ENCODE results near the gene INPP5A.
"Not testable (repeated sequence)": the region's sequence is repeated elsewhere in the genome, so short reads cannot be mapped to it uniquely, and the experiment has no call there.

INPP5A gene

DNA sequence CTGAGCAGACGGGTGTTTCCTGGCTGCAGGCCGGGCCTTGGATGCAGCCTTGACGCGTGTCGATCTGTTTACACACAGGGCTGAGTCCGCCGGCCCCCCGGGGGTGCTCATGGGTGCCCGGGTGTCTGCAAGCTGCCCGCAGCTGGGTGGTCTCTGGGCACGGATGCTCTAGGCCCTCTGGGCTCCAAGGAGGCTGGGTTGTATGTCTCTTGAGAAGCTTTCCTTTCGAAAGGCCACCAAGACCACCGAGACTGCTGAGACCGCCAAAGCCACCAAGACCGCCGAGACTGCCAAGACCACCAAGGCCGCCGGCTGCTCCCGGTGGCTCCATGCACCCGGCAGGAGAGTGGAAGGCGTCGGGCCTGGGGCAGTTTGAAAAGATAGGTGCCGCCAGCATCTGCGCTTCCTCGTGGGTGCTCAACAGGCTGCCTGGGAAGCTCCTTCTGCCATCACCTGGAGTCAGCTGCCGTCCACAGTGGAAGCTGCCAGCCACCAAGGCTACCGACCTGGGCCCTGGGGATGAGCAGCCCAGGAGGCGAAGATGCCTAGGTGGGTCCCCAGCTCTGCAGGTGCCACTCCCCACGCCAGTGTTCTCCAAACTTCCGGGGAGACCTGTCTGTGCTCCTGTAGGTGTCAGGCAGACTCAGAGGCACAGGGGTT is 121.1 kb downstream of the INPP5A start:
- no peak for DNase-seq (ENCODE audit: low read depth)

DNA sequence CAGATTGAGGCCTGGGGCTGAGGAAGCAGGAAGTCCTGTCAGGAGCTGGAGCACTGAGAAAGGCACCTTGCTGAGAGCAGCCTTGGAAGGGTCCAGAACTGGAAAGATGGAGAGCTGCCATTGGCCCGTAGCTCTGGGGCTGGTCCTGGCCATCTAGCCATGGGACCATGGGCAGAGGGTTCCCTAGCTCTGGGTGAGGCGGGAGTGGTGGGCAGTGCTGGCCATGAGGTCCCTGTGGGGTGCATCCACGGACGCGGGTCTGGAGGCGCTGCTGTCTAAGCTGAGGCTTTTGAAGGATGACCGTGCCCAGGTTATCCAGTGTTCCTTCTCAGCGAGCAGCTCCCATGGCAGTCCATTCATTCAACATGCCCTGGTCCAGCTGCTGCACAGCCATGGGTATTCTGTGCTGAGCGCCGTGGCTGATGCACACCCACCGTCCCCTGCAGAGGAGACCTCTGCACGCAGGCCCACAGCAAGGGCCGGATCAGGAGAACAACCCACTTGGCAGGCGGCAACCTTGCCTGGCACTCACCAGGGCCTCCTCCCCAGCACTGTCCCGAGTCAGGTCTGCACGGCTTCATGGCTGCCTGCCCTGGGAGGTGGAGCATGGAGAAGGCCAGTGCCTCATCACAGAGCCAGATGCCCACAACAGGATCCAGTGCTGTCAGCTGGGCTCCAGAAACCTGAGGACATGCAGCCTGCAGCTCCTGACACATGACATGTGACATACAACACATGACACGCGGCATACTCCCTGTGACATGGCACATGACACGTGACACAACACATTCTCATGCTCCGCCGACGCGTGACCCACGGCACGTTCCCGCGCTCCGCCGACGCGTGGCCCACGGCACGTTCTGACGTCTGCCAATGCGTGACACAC is 121.9 kb downstream of the INPP5A start:
- DNase-seq (ENCODE audit: low read depth), result no peak

DNA sequence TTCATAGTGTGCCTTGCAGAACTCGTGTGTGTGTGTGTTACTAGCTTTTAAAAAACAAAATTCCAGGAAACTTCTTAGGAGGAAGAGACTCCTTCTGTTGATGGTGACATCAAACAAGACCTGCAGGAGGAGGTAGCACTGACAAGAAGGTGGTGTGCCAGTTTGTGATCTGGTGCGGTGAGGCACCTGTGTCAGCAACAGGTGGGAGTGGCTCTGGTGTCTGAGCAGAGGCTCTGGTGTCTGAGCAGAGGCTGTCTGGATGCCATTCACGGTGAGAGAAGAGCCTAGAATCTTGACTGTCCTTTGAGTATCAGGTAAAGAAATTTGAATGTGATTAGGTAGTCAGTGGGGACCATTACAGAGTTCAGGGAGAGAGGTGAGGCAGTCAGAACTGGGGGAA is 122.8 kb downstream of the INPP5A start:
- no peak for DNase-seq (ENCODE audit: low read depth)

DNA sequence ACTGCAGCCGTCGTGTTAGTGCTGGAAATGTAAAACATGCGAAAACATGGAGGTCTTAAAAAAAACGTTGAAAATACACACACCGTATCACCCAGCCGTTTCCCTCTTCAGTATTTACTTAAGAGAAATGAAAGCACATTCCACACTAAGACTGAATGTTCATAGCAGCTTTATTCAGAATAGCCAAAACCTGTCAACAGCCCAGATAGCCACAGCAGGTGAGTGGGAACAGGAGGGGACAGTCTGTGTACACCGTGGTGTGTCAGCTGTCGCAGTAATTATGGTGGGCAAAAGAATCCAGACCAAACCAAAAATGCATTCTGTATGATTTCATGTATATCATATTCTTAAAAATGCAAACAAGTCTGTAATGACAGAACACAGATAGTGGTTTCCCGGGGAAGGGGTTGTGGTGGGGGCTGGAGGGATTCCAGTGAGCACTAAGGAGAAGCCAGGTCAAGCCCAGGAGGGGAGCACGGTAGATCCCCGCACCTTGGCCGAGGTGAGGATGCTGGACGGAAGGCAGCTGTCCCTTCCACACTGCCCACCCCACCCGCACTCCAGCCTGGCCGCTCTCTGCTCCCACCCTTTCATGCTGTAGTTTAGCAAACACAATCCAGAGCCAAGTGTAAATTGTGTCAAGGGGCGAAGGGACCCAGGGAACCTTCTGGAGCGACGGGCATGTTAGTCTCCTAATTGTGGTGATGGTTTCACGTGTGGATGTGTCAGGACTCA is 124.8 kb downstream of the INPP5A start:
- DNase-seq (ENCODE audit: low read depth), result no peak

DNA sequence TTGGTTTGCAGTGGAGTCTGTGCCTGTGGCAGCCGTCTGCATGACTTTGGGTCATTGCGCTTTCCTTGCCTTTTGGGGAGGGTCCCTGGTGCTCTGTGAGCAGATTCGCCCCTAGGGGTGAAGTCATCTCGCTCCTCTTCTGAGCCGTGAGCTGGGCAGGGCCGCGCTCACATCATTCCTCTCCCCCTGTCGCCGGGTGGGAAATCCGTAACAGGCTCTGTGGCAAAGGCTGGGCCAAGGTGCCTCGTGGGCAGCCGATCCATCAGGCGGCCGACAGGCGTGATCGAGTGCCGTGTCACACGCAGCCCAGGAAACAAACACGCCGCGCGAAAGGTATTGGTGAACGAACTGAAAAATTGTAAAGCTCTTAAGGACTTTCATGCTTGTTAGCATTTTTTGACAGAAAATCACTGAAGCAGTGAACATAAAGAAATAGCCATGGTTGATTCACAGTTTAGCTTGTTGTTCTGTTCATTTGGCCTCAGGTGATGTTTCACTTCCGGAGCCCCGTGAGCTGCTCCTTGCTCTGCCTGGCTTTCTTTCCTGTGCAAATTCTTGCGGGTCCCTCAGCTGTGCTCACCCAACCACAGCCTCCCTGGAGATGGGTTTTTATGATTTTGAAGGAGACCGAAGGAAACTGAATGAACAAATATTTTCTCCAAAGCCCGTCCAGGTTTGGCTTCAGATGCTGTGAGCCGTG is 126.2 kb downstream of the INPP5A start:
- no peak for DNase-seq (ENCODE audit: low read depth)

DNA sequence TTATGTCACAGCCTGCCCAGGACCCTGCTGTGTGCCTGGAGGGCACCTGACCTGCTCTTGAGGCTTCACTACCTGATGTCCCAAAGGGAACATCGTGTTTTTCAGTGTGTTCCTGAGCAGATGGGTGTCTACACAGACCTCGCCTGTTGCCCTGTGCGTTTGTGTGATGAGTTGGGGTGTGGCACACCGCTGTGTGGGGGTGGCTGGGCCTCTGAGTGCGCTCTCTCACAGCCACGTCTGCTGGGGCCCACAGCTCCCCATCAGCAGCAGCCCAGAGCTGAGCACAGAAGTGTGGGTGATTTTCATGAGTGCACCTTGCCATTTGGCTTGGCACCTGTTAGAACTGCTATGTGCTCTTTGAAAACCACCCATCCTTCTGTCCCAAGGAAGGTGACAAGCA is 126.8 kb downstream of the INPP5A start:
- DNase-seq (ENCODE audit: low read depth), result no peak

DNA sequence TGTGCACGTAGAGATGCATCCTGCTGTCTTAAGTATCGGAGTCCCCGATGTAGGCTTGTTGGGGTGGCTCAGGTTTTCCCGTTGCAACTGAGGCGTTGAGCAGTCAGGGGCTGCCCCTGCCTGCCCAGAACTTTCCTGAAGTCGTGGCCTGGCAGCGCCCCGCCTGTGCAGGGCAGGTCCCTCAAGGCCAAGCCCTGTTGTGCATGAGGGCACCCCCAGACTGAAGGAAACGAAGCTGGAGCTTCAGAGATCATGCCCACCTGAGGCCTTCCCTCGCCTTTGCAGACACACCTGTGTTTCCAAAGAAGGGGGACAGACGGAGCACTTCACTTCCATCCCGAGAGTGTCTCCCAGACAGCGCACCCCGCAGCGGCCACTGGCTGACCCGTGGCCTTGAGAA is 127.3 kb downstream of the INPP5A start:
- DNase-seq (ENCODE audit: low read depth), result no peak

DNA sequence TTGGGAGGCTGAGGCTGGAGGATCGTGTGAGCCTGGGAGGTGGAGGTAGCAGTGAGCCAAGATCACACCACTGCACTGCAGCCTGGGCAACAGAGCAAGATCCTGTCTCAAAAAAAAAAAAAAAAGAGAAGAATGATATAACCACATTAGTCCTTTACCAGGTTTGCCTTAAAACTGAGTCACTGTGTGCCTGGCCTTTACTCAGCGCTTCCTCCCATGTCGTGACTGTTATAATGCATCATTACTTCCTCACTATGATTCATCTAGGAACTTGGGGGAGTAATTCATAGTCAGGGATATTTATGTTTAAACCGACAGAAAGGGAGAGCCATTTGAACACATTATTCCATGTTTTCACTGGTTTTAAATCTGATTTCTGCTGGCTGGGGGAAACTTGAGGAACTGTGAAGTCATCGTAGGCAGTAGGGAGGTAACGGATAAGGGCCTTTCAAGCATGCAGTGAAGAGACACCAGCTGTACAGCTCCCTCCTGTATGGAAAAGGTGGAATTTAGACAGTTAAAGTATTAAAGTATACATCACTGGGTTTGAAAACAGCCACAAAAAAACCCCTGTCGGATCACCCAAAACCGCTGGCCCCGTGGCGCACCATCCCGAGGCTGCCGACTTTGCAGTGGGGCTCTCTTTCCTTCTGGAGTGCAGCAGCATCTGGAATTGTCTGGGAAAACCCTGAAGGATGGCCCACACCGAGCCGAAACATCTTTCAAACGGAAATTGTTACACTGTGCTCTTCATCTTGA is 128.5 kb downstream of the INPP5A start:
- peak; percentile 21 for DNase-seq (ENCODE audit: low read depth)

DNA sequence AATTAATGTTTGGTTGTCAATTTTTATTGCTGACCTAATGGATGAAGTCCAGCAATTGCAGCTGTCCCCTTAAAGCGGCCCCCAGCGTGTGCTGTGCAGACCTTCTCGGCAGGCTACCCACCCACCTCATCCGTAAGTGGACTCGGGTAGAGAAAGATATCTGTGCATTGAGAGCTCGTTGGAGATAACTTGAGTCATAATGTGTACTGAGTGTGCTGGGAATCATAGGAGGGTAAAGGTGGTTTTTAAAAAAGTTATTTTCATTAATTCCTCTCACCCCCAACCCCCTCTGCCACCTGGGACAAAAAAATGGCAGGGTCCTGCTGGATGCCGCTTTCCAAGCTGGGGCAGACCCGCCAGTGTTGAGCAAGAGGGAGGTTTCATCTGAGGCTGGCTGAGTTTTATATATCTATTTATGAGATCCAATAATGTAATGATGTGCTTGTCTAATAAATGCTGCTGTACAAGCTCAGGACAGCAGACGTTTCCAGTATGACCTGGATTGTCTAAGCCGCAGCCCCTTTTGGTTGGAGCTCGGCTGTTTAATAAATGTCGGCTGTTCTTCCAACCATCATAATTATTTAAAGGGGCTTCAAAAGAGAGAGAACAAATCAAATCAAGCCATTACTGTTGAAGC is 129.2 kb downstream of the INPP5A start:
- DNase-seq (ENCODE audit: low read depth), result no peak

DNA sequence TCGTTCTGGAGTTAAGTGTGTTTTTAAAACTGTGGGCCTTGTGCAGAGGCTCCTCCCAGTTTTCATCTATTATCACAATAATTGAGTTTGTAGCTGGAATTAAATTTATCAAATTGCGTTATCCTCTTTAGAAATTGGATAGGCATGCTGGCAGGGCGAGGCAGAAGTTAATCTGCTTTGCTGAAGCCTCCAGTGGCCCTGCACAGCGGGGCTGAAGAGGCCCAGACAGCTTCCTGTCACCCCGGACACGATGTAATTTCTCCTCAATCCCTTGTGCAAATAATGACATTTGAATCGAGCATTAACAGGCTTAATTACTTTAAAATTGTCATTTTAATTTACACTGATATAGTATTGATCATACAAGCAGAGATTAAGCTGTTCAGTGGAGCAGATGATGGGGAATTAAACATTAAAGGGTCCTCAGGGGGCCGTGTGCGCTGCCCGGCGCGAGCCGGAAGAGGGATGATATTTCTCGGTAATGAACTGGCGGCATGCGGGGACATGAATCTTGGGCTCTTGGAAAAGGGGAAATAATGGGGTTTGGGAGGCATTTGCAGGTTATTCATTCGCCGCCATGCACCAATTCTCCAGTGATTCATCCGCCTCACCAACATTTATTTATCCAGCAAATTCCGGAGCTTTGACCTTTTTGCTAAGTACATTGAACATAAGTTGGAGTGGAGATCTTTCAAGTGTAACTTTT is 129.9 kb downstream of the INPP5A start:
- peak; percentile 42 for DNase-seq (ENCODE audit: low read depth)

DNA sequence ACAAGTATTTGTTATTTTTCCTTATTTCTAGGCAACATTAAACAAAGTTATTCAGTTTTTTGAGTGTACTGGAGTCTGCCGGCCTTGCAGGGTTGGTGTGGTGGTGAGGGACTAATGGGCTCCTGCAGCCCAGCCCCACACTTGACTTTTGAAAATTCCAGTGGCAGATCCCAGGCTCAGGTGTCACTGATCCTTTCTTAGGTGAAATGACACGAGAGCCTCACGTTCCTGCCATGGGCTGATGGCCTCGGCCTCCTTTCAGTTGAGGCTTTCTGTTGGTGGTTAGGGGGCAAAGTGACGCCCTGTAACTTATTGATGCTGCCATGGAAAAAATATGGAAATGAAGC is 130.4 kb downstream of the INPP5A start:
- no peak for DNase-seq (ENCODE audit: low read depth)

DNA sequence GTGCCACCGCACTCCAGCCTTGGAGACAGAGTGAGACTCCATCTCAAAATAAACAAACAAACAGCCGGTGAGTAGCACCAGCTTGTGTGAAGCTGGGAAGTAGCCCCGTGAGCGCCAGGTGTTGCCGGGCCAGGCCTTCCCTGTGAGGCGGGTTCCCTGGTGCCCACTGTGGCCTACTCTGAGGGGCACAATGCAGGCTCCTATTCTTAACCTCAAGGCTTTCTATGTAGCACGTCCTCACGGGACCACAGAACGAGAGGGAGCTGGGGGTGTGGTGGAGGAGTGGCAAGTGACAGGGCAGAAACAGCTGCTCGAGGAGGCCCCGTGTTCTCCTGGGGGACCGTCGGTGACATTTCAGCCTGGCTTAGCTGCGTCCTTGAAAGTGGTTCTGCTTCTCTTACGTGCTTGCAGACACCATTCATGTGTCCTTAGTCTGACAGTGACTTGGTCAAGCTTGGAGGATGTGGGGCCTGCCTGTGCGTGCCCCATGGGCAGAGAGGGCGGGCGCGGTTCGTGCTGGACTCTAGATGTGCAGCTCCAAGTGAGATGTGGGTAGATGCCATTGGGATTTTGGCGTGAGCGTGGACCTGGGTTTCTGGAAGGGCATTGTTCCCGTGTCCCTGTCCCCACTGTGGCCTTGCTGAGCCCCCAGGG is 131.7 kb downstream of the INPP5A start:
- no peak for DNase-seq (ENCODE audit: low read depth)

DNA sequence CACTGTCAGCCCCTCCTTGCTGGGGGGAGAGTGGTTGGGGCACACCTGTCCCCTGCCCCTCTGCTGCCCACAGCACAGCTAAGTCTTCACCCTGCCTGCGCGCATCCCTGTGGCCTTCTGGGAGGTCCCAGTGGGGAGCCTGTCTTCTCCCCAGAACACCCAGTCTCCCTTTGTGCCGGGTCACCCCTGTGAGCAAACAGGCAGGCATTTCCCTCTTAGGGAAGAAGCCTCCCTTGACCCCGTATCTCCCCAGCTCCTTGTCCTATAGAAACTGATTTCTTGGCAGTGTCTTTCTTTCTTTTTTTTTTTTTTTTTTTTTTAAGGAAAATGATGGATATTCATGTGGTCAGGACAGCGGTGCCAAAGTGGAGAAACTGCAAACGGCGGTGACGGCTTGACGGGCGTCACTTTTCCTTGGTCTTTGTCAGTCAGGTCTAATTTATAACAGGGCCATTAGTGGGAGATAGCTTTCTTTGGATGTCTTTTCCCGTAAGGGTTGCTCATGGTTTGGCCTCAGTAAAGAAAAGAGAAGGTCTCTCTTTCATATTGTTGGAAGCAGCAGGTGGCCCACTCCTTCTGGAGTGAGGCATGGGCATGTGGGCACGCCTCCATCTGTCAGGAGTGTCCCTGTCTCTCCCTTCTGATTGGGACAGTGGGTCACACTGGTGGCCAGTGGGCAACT is 133.1 kb downstream of the INPP5A start:
- no peak for DNase-seq (ENCODE audit: low read depth)

DNA sequence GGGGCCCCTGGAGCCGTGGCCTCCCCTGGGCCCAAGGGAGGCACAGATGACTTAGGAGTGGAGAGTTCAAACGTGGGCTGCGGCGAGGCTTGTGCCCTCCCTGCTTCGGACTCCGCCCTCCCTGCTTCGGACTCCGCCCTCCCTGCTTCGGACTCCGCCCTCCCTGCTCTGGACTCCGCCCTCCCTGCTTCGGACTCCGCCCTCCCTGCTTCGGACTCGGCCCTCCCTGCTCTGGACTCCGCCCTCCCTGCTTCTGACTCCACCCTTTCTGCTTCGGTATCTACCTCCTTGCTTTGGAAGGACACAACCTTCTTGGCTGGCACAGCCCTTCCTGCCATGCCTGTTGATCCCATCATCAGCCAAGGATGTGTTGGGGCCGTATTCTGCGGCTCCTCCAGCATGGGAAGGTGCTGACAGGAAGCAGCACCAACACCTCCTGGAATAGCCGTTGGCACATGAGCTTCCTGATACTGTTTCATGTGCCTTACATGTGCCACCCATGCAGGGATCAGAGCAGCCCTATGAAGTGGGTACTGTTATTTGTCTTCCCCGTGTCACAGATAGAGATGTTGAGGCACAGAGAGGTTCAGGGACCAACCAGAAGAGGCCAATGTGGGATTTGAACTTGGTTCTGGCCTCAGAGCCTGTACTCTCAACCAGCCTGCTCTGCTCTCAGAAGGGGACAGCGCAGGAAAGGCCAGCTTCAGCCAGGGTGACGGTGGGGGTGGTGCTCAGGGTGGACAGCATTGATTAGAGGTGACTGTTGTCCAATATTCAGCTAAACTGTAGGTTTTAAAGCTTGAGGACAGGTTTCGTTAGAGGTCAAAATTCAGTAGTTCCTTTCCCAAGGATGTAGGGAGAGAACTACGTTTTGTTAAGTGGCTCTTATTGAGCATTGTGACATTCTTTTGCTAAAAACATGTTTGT is 133.9 kb downstream of the INPP5A start:
- no peak for DNase-seq (ENCODE audit: low read depth)

DNA sequence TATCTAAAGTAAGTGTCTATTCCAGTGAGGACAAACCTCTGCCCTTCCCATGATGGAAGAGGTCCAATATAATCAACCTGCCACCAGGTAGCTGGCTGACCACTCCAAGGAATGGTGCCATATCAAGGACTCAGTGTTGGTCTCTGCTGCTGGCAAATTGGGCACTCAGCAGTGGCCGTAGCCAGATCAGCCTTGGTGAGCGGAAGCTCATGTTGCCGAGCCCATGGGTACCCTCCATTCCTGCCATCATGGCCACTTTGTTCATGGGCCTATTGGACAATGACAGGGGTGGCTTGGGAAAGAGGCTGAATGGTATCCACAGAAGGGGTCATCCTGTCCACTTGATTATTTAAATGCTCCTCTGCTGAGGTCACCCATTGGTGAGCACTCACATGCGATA is 136.2 kb downstream of the INPP5A start:
- DNase-seq (ENCODE audit: low read depth), result not testable (repeated sequence)

DNA sequence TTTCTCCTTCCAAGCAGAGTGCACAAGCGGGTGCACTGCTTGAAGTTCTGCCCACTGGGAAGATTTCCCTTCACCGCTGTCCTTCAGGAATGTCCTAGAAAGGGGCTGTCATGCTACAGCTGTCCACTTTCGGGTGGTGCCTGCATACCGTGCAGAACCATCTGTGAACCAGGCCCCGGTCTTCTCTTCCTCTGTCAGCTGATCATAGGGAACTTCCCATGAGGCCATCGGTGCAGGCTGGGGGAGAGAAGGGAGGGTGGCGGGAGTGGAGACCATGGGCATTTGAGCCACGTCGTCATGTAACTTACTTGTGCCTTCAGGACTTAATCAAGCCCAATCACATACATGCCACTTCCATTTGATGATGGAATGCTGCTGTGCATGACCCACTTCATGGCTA is 136.7 kb downstream of the INPP5A start:
- no peak for DNase-seq (ENCODE audit: low read depth)

DNA sequence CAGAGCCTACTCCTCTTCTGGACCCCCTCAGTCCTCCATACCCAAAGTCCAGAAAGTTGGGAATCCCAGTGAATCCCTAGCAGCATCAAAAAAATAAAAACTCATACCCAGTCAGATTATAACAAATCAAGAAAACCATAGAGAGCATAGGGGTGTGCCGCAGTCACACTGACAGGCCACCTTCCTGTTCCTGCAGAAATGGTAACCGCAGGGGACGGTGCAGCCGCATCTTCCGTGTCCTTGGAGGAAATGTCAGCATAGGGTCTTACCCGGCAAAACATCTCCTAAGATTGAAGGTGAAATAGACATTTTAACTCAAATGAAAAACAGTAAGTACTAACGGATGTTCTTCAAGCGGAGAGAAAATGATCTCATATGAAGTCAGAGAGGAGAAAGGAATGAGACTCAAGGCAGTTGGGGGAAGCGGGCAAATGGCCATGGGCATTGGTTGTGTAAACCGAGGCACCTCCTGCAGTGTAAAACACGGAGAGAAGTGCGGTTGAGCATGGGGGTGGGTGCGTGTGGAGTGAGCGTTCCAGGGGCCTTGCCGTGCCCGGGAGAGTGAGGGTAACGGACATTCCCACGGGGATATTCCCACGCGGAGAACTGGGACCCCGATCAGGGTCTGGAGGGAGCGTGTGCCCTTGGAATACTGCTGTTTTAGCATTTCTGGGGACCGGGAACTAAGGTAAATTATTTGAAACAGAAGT is 137.6 kb downstream of the INPP5A start:
- DNase-seq (ENCODE audit: low read depth), result no peak
